Sciatic nerve (tissue), 2 donors: ENCODE data around the gene BRAT1. TPM values are rescaled to one million over a fixed set of nuclear protein-coding genes. Genes with fewer than 3 reads are reported as not detected.
A peak's percentile ranks its signal among the peaks of the same experiment; 100 is the strongest.

ENCODE experiments used
- ATAC-seq: fragments of 200-7000 bp; cut with Tn5 transposase; one replicate; pipeline ENCODE4 v1.9.1; 2020; ENCODE audit warnings: mild to moderate bottlenecking, moderate library complexity
- DNase-seq: peaks from one replicate; pipeline ENCODE4 v3.0.0-alpha.2; 2020; ENCODE audit warnings: low spot score
- intact Hi-C: fragments of 100-400 bp; cut with DNase I; formaldehyde crosslinking; loops from one replicate; pipeline ENCODE4 v1.14.2; 2022
- total RNA-seq: library from RNA; stranded (reverse); fragmentation: NEBNext Ultra II Directional; extraction: Animal tissue kit (Norgen Biotek cat#: 25700); gene quantifications from one replicate; pipeline ENCODE4 v1.2.1, GENCODE V29; 2021
- donor health status: DM: no; HTN: no; CAD: no.
- donor health status: DM: no; HTN: no; CAD: no.

Gene BRAT1
- total RNA-seq, 1 donor from 2014 or later: 22.0 TPM

GRCh38 chr7:2507208-2507916 is 48.0 kb downstream of the BRAT1 start:
- intact Hi-C loops: no loop called here
- DNase-seq (no peak), ATAC-seq (no peak)

DNA sequence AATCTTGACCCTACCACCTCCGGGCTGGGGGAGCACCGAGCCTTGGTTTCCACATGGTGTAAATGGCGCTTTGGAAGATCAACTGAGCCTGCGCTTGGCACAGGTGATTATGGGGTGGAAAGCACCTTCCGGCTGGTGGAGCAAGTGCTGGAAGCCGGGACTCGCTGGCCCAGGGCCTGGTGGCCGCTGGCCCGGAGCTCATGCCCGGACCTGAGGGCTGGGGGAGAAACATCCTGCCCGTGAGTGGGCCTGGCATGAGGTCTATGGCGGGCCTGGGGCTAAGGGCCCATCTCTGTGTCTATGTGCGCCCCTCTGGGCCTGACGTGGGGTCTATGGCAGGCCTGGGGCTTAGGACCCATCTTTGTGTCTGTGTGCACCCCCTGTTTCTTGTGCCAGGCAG is 49.9 kb downstream of the BRAT1 start:
- ATAC-seq: no peak
- intact Hi-C loops: no loop called here
- DNase-seq: no peak

DNA sequence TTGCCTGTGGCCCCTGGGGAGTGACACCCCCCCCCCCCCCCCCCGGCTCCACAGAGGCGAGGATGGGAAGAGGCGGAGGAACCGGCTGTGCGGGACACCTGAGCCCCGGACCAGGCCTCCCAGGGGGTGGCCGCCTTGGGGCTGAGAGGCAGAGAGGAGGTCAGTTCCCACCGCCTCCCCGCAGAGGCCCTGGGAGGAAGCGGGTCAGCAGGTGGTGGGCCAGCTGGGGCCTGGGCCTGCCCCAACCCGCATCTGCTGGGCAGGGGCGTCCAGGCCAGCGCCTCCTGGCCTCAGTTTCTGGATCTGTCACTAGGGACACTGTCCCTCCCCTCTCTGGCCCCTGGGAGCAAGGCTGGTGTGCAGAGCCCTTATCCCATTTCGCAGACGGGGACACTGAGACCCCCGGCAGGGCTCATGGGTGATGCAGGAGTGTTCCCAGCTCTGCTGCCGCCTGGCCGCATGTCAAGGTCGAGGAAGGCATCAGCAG is 50.4 kb downstream of the BRAT1 start:
- DNase-seq (no peak), ATAC-seq (no peak)
- intact Hi-C loops: no loop called here

DNA sequence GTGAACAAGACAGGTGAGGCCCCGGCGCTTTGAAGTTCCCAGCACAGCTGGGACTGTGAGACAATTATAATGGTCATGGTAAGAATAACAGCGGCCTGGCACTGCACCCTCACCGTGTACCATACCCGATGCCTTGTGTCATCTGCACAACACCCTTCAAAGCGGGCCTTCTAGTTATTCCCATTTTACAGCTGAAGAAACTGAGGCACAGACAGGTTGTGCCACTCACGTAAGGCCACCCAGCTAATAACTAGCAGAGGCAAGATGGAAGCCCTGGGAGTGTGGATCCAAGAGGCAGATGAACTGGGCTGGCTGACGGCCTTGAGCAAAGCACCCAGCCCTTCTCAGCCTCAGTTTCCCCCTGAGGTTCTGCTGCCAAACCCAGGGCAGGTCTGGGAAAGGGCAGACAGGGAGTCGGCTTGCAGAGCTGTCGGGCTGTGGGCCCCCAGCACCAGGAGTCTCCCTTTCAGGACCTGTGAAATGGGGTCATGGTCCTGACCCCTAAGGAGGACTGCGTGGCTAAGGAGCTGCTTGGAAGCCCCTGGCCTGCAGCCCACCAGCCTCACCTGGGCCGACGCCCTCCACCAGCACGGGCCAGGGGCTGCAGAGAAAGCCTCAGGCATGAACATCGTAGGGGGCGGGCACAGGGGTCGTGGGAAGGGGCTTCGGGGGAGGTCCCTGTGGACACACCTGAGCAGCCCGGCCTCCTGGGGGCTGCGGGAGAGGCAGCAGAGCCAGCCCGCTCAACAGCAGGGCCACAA is 51.0 kb downstream of the BRAT1 start:
- no peak for ATAC-seq
- DNase-seq: no peak
- intact Hi-C loops: no loop called here

DNA sequence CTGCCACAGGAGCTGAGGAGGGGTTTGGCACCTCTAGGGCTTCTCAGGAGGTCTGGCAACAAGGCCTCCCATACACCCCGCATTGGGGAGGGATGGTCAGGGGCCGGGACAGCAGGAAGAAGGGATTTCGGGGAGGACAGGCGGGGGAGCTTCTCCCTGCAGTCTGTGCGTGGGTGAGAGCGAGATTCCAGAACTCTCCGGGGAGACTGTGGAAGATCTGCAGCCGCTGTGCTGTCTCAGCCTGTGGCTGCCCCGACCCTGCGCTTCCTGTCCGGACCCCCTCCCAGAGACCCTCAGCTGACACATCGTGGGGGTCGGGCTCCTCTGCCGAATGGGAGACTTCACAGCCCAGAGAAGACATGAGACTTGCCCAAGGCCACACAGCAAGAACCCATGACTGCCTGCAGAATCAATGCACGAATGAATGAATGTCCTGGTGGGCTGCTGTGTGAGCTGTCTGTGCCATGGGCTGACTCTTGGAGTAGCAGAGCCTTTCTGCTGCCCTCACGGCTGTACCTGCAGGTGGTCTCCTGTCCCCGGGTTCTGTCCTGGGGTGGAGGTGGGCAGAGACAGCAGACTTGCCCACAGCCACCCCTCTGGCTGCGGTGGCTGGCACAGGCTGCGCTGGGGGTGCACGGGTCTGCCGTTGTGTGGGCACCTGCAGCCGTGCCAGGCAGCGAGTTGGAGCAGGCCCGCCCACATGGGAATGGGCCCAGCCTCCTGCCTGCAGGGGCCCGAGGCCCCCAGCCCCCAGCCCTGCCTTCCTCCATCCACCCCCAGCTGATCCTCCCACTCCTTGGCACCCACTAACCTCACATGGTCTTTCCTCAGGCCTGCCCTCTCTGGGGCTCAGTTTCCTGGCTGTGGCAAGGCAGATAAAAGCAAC is 52.0 kb downstream of the BRAT1 start:
- intact Hi-C loops: no loop called here
- ATAC-seq (no peak), DNase-seq (no peak)

- DNase-seq: no peak
- intact Hi-C loops: no loop called here
- ATAC-seq: no peak
Observed at GRCh38 chr7:2502647-2502966, 52.7 kb downstream of the BRAT1 start.

DNA sequence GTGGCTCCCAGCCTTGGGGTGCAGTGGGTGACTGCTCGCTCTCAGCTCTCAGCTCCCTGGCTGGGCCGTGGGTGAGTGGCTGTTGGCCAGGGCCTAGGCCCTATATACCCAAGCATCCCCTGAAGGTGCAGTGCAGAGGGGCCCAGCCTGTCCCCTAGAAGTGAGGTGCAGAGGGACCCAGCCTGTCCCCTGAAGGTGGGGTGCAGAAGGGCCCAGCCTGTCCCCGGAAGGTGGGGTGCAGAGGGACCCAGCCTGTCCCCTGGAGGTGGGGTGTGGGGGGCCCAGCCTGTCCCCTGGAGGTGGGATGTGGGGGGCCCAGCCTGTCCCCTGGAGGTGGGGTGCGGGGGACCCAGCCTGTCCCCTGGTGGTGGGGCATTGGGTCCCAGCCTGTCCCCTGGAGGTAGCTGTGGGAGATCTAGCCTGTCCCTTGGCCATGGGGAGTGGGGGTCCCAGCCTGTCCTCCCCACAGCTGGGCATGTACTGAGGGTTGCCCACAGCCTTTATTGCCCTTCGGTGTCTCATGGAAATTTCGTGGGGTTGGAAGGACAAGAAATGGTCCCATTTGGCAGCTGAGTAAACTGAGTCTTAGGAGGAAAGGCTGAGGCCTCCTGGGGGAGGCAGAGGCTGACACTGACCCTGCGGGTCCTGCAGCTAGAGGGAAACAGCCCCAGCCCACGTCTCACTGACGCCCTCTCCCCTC is 53.2 kb downstream of the BRAT1 start:
- intact Hi-C loops: no loop called here
- DNase-seq: no peak
- ATAC-seq: no peak

- ATAC-seq (no peak), DNase-seq (no peak)
- intact Hi-C loops: no loop called here
Observed at GRCh38 chr7:2500701-2501100, 54.6 kb downstream of the BRAT1 start.

GRCh38 chr7:2499719-2500430 is 55.4 kb downstream of the BRAT1 start:
- intact Hi-C loops: loop anchor here (10.0 kb wide), 1 partner anchor 545 kb away; the partner anchor contains the start of gene CARD11
- DNase-seq (no peak), ATAC-seq (no peak)

GRCh38 chr7:2499181-2499580 is 56.1 kb downstream of the BRAT1 start:
- intact Hi-C loops: loop anchor here (10.0 kb wide), 1 partner anchor 546 kb away; the partner anchor contains the start of gene CARD11
- ATAC-seq (no peak), DNase-seq (no peak)

GRCh38 chr7:2498708-2499107 is 56.6 kb downstream of the BRAT1 start:
- intact Hi-C loops: loop anchor here (10.0 kb wide), 1 partner anchor 546 kb away; the partner anchor contains the start of gene CARD11
- DNase-seq: no peak
- peak; percentile 3 for ATAC-seq

DNA sequence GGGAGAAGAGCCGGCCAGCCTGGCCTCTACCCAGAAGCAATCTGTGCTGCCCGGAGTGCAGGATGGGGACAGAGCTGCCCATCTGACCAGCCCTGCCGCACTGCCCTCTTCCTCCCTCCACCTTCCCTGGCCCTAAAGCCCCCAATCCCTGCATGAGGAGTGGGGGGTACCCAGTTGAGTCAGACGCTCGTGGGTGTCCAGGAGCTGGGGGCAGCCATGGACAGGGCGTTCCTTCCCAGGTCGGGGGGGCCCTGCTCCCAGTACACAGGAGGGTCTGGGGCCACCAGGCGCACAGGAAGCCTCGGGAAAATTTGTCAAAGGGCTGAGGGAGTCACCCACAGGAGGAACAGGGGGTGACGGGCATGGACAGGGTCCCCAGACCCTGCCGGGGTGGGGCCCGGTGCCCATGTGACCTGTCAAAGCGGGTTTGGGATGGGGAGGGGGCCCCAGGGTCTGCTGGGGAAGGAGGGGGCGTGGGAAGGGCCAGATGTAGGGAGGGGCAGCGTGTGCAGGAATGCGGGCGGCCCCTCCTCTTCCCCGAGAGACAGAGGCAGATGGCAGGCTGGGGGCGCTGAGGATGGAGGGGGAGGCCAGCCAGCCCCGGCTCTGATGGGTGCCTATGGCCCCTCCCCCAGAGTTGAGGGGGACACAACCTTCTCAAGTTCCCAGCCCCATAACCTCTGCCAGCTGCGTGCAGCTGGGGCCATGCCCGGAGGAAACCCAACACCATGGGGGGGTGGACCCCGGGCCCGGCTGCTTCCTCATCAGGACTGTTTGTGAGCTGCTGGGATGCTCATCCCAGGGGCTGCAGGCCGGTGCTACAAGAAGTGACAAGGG is 57.6 kb downstream of the BRAT1 start:
- intact Hi-C loops: loop anchor here (10.0 kb wide), 1 partner anchor 547 kb away; the partner anchor contains the start of gene CARD11
- DNase-seq (no peak), ATAC-seq (peak; percentile 3)

- ATAC-seq (no peak), DNase-seq (no peak)
- intact Hi-C loops: loop anchor here (10.0 kb wide), 1 partner anchor 548 kb away; the partner anchor contains the start of gene CARD11
Observed at GRCh38 chr7:2497065-2497464, 58.3 kb downstream of the BRAT1 start.

- ATAC-seq: no peak
- intact Hi-C loops: loop anchor here (10.0 kb wide), 1 partner anchor 548 kb away; the partner anchor contains the start of gene CARD11
Observed at GRCh38 chr7:2496375-2496774, 58.9 kb downstream of the BRAT1 start.

DNA sequence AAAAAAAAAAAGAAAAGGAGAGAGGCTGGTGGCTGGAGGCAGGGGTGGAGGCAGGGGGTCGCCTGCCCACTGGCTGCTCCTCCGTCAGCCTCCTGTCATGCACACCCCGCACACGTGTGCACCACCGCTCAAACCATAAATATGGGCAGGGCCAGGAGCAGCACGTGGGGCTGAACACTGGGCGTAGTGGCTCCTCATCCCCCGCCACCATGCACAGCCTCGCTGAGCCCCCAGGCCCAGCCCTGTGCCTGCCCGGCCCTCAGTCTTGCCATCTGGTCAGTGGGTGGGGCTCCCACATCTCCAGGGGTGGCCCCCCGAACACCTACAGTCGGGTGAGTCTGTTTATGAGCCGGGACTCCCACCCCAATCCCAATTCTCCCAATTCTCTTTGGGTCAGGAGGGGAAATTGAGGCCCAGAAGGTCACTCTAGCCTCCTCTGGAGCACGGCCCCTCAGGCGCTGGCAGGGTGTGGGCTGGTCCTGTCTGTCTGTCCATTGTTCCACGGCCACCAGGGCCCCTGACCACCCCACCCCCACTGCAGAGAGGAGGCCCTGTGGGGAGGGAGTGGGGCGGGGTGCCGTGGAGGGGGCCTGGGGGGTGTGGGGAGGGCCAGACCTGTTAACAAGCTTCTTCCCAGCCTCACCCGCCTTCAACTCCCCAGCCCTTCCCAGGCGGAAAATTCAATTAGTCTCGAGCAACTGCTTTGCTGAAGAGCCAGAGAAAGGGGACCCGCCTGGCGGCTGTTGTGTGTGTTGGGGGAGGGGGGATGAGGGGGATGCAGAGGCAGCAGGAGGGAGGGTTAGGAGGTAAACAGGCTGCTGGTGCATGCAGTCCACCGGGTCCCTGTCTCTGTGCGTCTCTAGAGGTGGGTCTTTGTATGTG is 59.7 kb downstream of the BRAT1 start:
- DNase-seq (no peak), ATAC-seq (no peak)
- intact Hi-C loops: loop anchor here (10.0 kb wide), 1 partner anchor 549 kb away; the partner anchor contains the start of gene CARD11

More at GRCh38 chr7:2496375-2496774, 58.9 kb downstream of the BRAT1 start:
- no peak for DNase-seq
